ENCODE results near the gene TTC3.

- TF ChIP-seq GATA2 (IDR thresholded peaks at IDR 0.05; ENCODE audit: low read depth, low read length) = no peak
- TF ChIP-seq GATA3 (IDR thresholded peaks at IDR 0.05; ENCODE audit: low read depth, low read length) = no peak
These were observed 20.9 kb downstream of the TTC3 start for GRCh38 chr21:37093977-37094376.
